CD4-positive, alpha-beta T cell (primary cell): ENCODE measurements around the gene RNF7. TPM values are rescaled to one million over a fixed set of nuclear protein-coding genes. Genes with fewer than 3 reads are reported as not detected.

Experiments
- ATAC-seq: fragments of 200-7000 bp; cut with Tn5 transposase; one replicate; pipeline ENCODE4 v1.10.0; 2022; ENCODE audit warnings: mild to moderate bottlenecking; ENCODE audit not compliant: poor library complexity
- CTCF ChIA-PET: fragments of 350-600 bp; sonication (Branson Sonifier 250); formaldehyde crosslinking; loops from one replicate; lab custom pipeline; 2021; ENCODE audit warnings: antibody characterized with exemption, inconsistent platforms; lab: Charles Lee
- POLR2A ChIA-PET: fragments of 350-600 bp; sonication (Branson Sonifier 250); formaldehyde crosslinking; loops from one replicate; lab custom pipeline; 2021; ENCODE audit warnings: antibody characterized with exemption, inconsistent platforms; lab: Charles Lee
- DNase-seq, 14 experiments: peaks; one replicate each; pipeline ENCODE4 v3.0.0-alpha.2; 2013 to 2020; ENCODE audit warnings: mixed read lengths in 2 of 14
- H3K27ac ChIP-seq, 2 donors: one replicate each; pipeline versions ENCODE4 v1.5.1 to v1.7.0; 2013; ENCODE audit warnings: low read length in 2 of 2, low read depth in 1 of 2, mild to moderate bottlenecking in 1 of 2
- H3K27me3 ChIP-seq, 2 experiments: 1 replicate in 1 of 2; 2 replicates in 1 of 2; pipeline versions ENCODE4 v1.6.1 to v1.7.0; 2013; ENCODE audit warnings: low read length in 2 of 2, control low read depth in 1 of 2, mild to moderate bottlenecking in 1 of 2, moderate library complexity in 1 of 2; ENCODE audit not compliant: insufficient read depth in 2 of 2, control insufficient read depth in 1 of 2
- H3K36me3 ChIP-seq: one replicate; pipeline ENCODE4 v1.6.1; 2013; ENCODE audit warnings: low read length, control low read depth; ENCODE audit not compliant: insufficient read depth
- H3K4me1 ChIP-seq: one replicate; pipeline ENCODE4 v1.6.1; 2013; ENCODE audit warnings: low read length, control low read depth; ENCODE audit not compliant: insufficient read depth
- H3K4me3 ChIP-seq: one replicate; pipeline ENCODE4 v1.5.1; 2013; ENCODE audit warnings: mild to moderate bottlenecking, low read length, moderate library complexity
- H3K9me3 ChIP-seq, 2 experiments: 1 replicate in 1 of 2; 2 replicates in 1 of 2; pipeline versions ENCODE4 v1.6.1 to v1.7.0; 2013; ENCODE audit warnings: low read length in 2 of 2, mild to moderate bottlenecking in 2 of 2, control low read depth in 1 of 2, moderate library complexity in 1 of 2; ENCODE audit not compliant: control insufficient read depth in 1 of 2, insufficient read depth in 1 of 2
- H3K27ac Mint-ChIP-seq: one replicate; pipeline ENCODE4 v1.8.0; 2020; ENCODE audit warnings: mixed read lengths
- H3K27me3 Mint-ChIP-seq: one replicate; pipeline ENCODE4 v1.8.0; 2021; ENCODE audit warnings: mixed read lengths
- H3K36me3 Mint-ChIP-seq: one replicate; pipeline ENCODE4 v1.8.0; 2021; ENCODE audit warnings: low read depth, mixed read lengths
- H3K4me1 Mint-ChIP-seq: one replicate; pipeline ENCODE4 v1.8.0; 2021; ENCODE audit warnings: low read depth, mixed read lengths
- H3K4me3 Mint-ChIP-seq: one replicate; pipeline ENCODE4 v1.8.0; 2020; ENCODE audit warnings: mild to moderate bottlenecking, mixed read lengths
- H3K9me3 Mint-ChIP-seq: one replicate; pipeline ENCODE4 v1.8.0; 2020; ENCODE audit warnings: mixed read lengths
- intact Hi-C, 2 experiments: fragments of 100-400 bp; cut with DNase I in 1 of 2; cut with micrococcal nuclease in 1 of 2; formaldehyde crosslinking; loops; one replicate each; pipeline versions ENCODE4 v1.15.1 to v1.9.0; 2023 to 2025; cut with DNase I, micrococcal nuclease
- total RNA-seq, 174 experiments: library from RNA in 2 of 174; stranded (reverse) in 2 of 174; gene quantifications; one replicate each; pipeline ENCODE4 v1.2.3 and lab custom pipeline; 2021 to 2026
- TF ChIP-seq, protein P1 (sequence below): fragments of 200-600 bp; IDR thresholded peaks from one replicate; pipeline ENCODE4 v1.8.0; 2022; ENCODE audit warnings: antibody characterized with exemption, mild to moderate bottlenecking

Gene RNF7
- total RNA-seq, 2 experiments from 2014 or later = 60.7 to 65.7 TPM

DNA sequence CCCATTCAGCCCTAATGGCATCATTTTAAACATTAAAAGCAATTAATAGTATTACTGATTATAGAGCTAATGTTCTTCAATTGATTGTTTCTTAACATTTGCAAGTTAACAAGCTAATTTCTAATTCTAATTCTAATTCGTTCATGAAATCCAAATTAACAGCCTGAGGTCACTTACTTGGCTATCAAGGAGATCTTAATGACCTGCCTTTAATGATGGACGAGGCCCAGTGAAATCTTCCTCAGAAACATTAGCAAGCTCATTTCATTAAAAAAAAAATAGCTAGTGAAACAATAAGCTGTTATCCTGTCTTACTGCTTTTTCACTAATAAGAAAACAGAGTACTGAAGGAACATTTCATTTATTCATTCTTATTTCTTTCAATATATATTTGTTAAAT lies 15.4 kb upstream of the RNF7 start:
- H3K4me3 ChIP-seq = no peak overlapping the region
- H3K4me3 Mint-ChIP-seq = no peak overlapping the region
- no peaks in the 10 kb centered on the region for H3K9me3 Mint-ChIP-seq
- H3K27ac Mint-ChIP-seq = no peak overlapping the region
- H3K27me3 Mint-ChIP-seq = peaks cover 7% of the 10 kb centered on the region
- ChIA-PET CTCF (no interaction called here), POLR2A (no interaction called here)
- no peaks in the 10 kb centered on the region for H3K4me1 ChIP-seq
- H3K36me3 Mint-ChIP-seq = no peaks in the 10 kb centered on the region
- intact Hi-C loops = no loop called here
- H3K27ac ChIP-seq = no peak overlapping the region
- no peaks in the 10 kb centered on the region for H3K9me3 ChIP-seq
- TF ChIP-seq, protein P1, sequence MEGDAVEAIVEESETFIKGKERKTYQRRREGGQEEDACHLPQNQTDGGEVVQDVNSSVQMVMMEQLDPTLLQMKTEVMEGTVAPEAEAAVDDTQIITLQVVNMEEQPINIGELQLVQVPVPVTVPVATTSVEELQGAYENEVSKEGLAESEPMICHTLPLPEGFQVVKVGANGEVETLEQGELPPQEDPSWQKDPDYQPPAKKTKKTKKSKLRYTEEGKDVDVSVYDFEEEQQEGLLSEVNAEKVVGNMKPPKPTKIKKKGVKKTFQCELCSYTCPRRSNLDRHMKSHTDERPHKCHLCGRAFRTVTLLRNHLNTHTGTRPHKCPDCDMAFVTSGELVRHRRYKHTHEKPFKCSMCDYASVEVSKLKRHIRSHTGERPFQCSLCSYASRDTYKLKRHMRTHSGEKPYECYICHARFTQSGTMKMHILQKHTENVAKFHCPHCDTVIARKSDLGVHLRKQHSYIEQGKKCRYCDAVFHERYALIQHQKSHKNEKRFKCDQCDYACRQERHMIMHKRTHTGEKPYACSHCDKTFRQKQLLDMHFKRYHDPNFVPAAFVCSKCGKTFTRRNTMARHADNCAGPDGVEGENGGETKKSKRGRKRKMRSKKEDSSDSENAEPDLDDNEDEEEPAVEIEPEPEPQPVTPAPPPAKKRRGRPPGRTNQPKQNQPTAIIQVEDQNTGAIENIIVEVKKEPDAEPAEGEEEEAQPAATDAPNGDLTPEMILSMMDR = no peak
- peaks cover 0 to 3% of the 10 kb centered on the region in 2 experiments for H3K27me3 ChIP-seq
- H3K36me3 ChIP-seq = no peaks in the 10 kb centered on the region
- ATAC-seq (no peak), DNase-seq (no peak)
- H3K4me1 Mint-ChIP-seq = no peaks in the 10 kb centered on the region

DNA sequence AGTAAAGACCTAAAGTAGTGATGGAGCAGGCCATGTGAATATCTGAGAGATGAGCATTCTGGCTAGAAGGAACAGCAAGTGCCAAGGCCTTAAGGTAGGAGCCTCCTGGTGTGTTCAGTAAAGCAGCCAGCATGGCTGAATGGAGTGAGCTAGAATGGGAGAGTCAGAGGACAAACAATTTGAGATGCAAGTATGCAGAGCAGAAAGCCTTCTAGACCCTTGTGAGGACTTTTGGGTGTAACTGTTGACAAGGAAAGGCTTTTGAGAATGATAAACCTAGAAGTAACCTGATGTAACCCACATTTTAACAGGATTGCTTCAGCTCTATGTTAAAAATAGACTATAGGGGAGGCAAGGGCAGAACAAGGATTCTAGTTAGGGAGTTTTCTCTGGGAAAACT lies 14.8 kb upstream of the RNF7 start:
- POLR2A ChIA-PET = interaction anchor here (1.1 kb wide), 1 partner anchor 16 kb away, joined by 4 read pairs; no protein-coding TSS in a partner anchor
- Mint-ChIP-seq H3K36me3 (no peaks in the 10 kb centered on the region), H3K4me3 (no peak overlapping the region), H3K27ac (no peak overlapping the region), H3K9me3 (no peaks in the 10 kb centered on the region), H3K27me3 (peaks cover 11% of the 10 kb centered on the region), H3K4me1 (no peaks in the 10 kb centered on the region)
- H3K4me3 ChIP-seq = no peak overlapping the region
- H3K27ac ChIP-seq = no peak overlapping the region
- DNase-seq (no peak), ATAC-seq (no peak)
- intact Hi-C loops = no loop called here
- TF ChIP-seq, protein P1 = no peak
- H3K9me3 ChIP-seq = no peaks in the 10 kb centered on the region
- peaks cover 0 to 3% of the 10 kb centered on the region in 2 experiments for H3K27me3 ChIP-seq
- CTCF ChIA-PET = no interaction called here
- H3K4me1 ChIP-seq = no peaks in the 10 kb centered on the region
- no peaks in the 10 kb centered on the region for H3K36me3 ChIP-seq

DNA sequence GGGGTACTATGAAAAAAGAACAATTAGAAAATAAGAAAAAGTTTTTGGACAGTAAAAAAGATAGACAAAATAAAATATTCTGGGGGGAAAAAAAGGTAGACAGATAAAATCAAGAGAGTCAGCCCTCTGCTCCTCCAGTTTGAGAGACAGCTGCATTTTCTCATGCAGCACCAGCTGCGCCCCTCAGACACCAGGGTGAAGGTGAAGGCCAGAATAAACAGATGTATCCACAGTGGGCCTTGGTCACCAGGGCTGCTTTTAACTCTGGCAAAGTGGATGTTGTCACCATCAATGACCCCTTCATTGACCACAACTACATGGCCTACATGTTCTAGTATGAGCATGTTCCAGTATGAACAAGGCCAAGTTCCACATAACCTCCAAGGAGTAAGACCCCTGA lies 13.9 kb upstream of the RNF7 start:
- TF ChIP-seq, protein P1 = no peak
- Mint-ChIP-seq H3K27ac (no peak overlapping the region), H3K9me3 (no peaks in the 10 kb centered on the region), H3K4me3 (no peak overlapping the region), H3K27me3 (peaks cover 11% of the 10 kb centered on the region), H3K4me1 (no peaks in the 10 kb centered on the region), H3K36me3 (no peaks in the 10 kb centered on the region)
- DNase-seq (no peak), ATAC-seq (no peak)
- ChIA-PET POLR2A (interaction anchor here (1.1 kb wide), 1 partner anchor 15 kb away, joined by 4 read pairs; no protein-coding TSS in a partner anchor), CTCF (no interaction called here)
- H3K27ac ChIP-seq = no peak overlapping the region
- H3K4me1 ChIP-seq = no peaks in the 10 kb centered on the region
- no peaks in the 10 kb centered on the region for H3K9me3 ChIP-seq
- intact Hi-C loops = no loop called here
- H3K27me3 ChIP-seq = peaks cover 0 to 3% of the 10 kb centered on the region in 2 experiments
- no peak overlapping the region for H3K4me3 ChIP-seq
- no peaks in the 10 kb centered on the region for H3K36me3 ChIP-seq
